IMR-90 (cell line): ENCODE data around the gene PARD3. TPM values are rescaled to one million over a fixed set of nuclear protein-coding genes. Genes with fewer than 3 reads are reported as not detected.

Experiments
- ATAC-seq: fragments of 200-7000 bp; cut with Tn5 transposase; 2 replicates; pipeline ENCODE4 v1.9.1; 2020; ENCODE audit warnings: low read depth, mild to moderate bottlenecking, moderate library complexity
- BruUV-seq: library from RNA; stranded (reverse); fragments of 400-500 nt; replicated peaks from 2 replicates; lab custom pipeline; 2021; lab: Mats Ljungman, UMichigan
- CTCF ChIA-PET: fragments of 300-600 bp; formaldehyde crosslinking; extraction: SDS; loops from one replicate; lab custom pipeline; 2021; ENCODE audit warnings: antibody characterized with exemption; lab: Yijun Ruan, JAX
- POLR2A ChIA-PET: fragments of 300-600 bp; sonication (Branson Sonifier 250); formaldehyde crosslinking; loops from one replicate; lab custom pipeline; 2022; ENCODE audit warnings: antibody characterized with exemption; ENCODE audit not compliant: unreplicated experiment; lab: Charles Lee
- DNase-seq: peaks from one replicate; pipeline ENCODE4 v3.0.0; 2013
- H2AFZ ChIP-seq: replicated peaks from 2 replicates; pipeline ENCODE3; 2013; ENCODE audit warnings: low read length, mild to moderate bottlenecking; ENCODE audit not compliant: poor library complexity
- H2AK5ac ChIP-seq: 2 replicates; pipeline ENCODE4 v1.6.1; 2013; ENCODE audit warnings: low read depth, low read length, inconsistent platforms
- H2AK9ac ChIP-seq: replicated peaks from 2 replicates; pipeline ENCODE3; 2013; ENCODE audit warnings: mild to moderate bottlenecking, low read depth, low read length, moderate library complexity; ENCODE audit not compliant: poor library complexity
- H2BK120ac ChIP-seq: 2 replicates; pipeline ENCODE4 v1.6.1; 2013; ENCODE audit warnings: low read depth, low read length, inconsistent platforms
- H2BK15ac ChIP-seq: 3 replicates; pipeline ENCODE4 v1.6.1; 2013; ENCODE audit warnings: low read depth, low read length, inconsistent platforms
- H2BK20ac ChIP-seq: 2 replicates; pipeline ENCODE4 v1.6.1; 2013; ENCODE audit warnings: low read depth, mild to moderate bottlenecking, inconsistent platforms, low read length, moderate library complexity
- H2BK5ac ChIP-seq: 2 replicates; pipeline ENCODE4 v1.6.1; 2013; ENCODE audit warnings: mild to moderate bottlenecking, low read depth, low read length, inconsistent platforms; ENCODE audit not compliant: poor library complexity, severe bottlenecking
- H3K14ac ChIP-seq: replicated peaks from 2 replicates; pipeline ENCODE4 v1.6.1; 2013; ENCODE audit warnings: low read depth, low read length, inconsistent platforms
- H3K18ac ChIP-seq: 2 replicates; pipeline ENCODE4 v1.6.1; 2013; ENCODE audit warnings: low read depth, low read length, control low read depth
- H3K23ac ChIP-seq: 2 replicates; pipeline ENCODE4 v1.6.1; 2013; ENCODE audit warnings: low read depth, low read length, inconsistent platforms
- H3K27ac ChIP-seq: 2 replicates; pipeline ENCODE4 v1.5.1; 2013; ENCODE audit warnings: mild to moderate bottlenecking, control low read depth, low read length; ENCODE audit not compliant: insufficient read depth
- H3K27me3 ChIP-seq: 2 replicates; pipeline ENCODE4 v1.6.1; 2013; ENCODE audit warnings: low read length; ENCODE audit not compliant: control insufficient read depth, insufficient read depth
- H3K36me3 ChIP-seq: 2 replicates; pipeline ENCODE4 v1.6.1; 2013; ENCODE audit warnings: low read length, mixed read lengths; ENCODE audit not compliant: control insufficient read depth, insufficient read depth
- H3K4ac ChIP-seq: 2 replicates; pipeline ENCODE4 v1.6.1; 2013; ENCODE audit warnings: low read depth, low read length, inconsistent platforms
- H3K4me1 ChIP-seq: 2 replicates; pipeline ENCODE4 v1.6.1; 2013; ENCODE audit warnings: low read length, mixed read lengths; ENCODE audit not compliant: control insufficient read depth, insufficient read depth
- H3K4me2 ChIP-seq: 2 replicates; pipeline ENCODE4 v1.6.1; 2013; ENCODE audit warnings: low read depth, mild to moderate bottlenecking, control low read depth, low read length, moderate library complexity
- H3K4me3 ChIP-seq: 2 replicates; pipeline ENCODE4 v1.5.1; 2013; ENCODE audit warnings: low read depth, mild to moderate bottlenecking, control low read depth, low read length, moderate library complexity; ENCODE audit not compliant: insufficient read depth
- H3K56ac ChIP-seq: 2 replicates; pipeline ENCODE4 v1.6.1; 2013; ENCODE audit warnings: low read length, inconsistent platforms; ENCODE audit not compliant: insufficient read depth; ENCODE audit errors: extremely low read depth
- H3K79me1 ChIP-seq, 2 experiments: 2 replicates each; pipeline ENCODE4 v1.6.1; 2013; ENCODE audit warnings: low read length in 2 of 2, inconsistent platforms in 1 of 2, low read depth in 1 of 2
- H3K9ac ChIP-seq: 2 replicates; pipeline ENCODE4 v1.6.1; 2013; ENCODE audit warnings: low read depth, low read length, control low read depth
- H3K9me1 ChIP-seq: 2 replicates; pipeline ENCODE4 v1.6.1; 2013; ENCODE audit warnings: low read length, inconsistent platforms; ENCODE audit not compliant: insufficient read depth
- H3K9me3 ChIP-seq: 2 replicates; pipeline ENCODE4 v1.6.1; 2013; ENCODE audit warnings: low read length; ENCODE audit not compliant: control insufficient read depth, insufficient read depth
- H4K20me1 ChIP-seq: 2 replicates; pipeline ENCODE4 v1.6.1; 2013; ENCODE audit warnings: low read length, inconsistent platforms; ENCODE audit not compliant: insufficient read depth
- H4K5ac ChIP-seq: 2 replicates; pipeline ENCODE4 v1.6.1; 2013; ENCODE audit warnings: mild to moderate bottlenecking, low read depth, low read length, control low read depth
- H4K8ac ChIP-seq, 2 experiments: 2 replicates each; pipeline ENCODE4 v1.6.1; 2013; ENCODE audit warnings: low read depth in 2 of 2, low read length in 2 of 2, control low read depth in 1 of 2, inconsistent platforms in 1 of 2
- H4K91ac ChIP-seq: 2 replicates; pipeline ENCODE4 v1.6.1; 2013; ENCODE audit warnings: low read depth, low read length, inconsistent platforms; ENCODE audit not compliant: insufficient read depth
- FOS ChIP-seq: fragments of 150-350 bp; IDR thresholded peaks from 2 replicates; pipeline ENCODE4 v1.6.1; 2016; ENCODE audit warnings: low read depth, low read length
- MAFK ChIP-seq: IDR thresholded peaks from 2 replicates; pipeline ENCODE4 v1.6.1; 2012; ENCODE audit warnings: low read depth, low read length, improper control_type of control experiment
- WGBS, 2 experiments: methylation state at CpG; one replicate each; pipeline versions ENCODE4 v1.1.5 to v1.1.7; 2013; ENCODE audit warnings: missing lambda C conversion rate in 2 of 2; ENCODE audit not compliant: insufficient read length in 1 of 2; ENCODE audit errors: extremely low coverage in 2 of 2; 5-methylcytosine and 5-hydroxymethylcytosine counted together
- dilution Hi-C: fragments of 300-500 bp; cut with HindIII; formaldehyde crosslinking; loops from one replicate; pipeline ENCODE4 v1.14.3; 2018; ENCODE audit warnings: low sequenced_read_pairs; ENCODE audit not compliant: unreplicated experiment
- in situ Hi-C: fragments of 300-500 bp; cut with MboI; formaldehyde crosslinking; loops from 3 replicates; pipeline ENCODE4 v1.14.3; 2019; ENCODE audit warnings: low sequenced_read_pairs, inconsistent platforms, mixed read lengths
- intact Hi-C: fragments of 100-400 bp; cut with micrococcal nuclease; formaldehyde crosslinking; loops from 2 replicates; pipeline ENCODE4 v1.10.0; 2022
- polyA plus RNA-seq, 3 experiments: library from polyadenylated mRNA; depleted of rRNA; stranded (reverse); fragments of >200 nt; gene quantifications; 2 replicates each; pipeline ENCODE4 v1.2.3, GENCODE V29; 2012; ENCODE audit warnings: low replicate concordance in 1 of 3
- total RNA-seq: library from RNA; depleted of rRNA; stranded (reverse); fragments of >200 nt; gene quantifications from 2 replicates; pipeline ENCODE4 v1.2.3, GENCODE V29; 2012
- TF ChIP-seq, protein P1 (sequence below): fragments of 150-350 bp; IDR thresholded peaks from 2 replicates; pipeline ENCODE4 v1.6.1; 2016; ENCODE audit warnings: low read depth, mild to moderate bottlenecking, low read length, moderate library complexity, borderline replicate concordance

The PARD3 gene
- total and polyA plus RNA-seq, 2 of the 4 experiments (the other 2 are of a cell fraction): 14.6 to 37.5 TPM

DNA sequence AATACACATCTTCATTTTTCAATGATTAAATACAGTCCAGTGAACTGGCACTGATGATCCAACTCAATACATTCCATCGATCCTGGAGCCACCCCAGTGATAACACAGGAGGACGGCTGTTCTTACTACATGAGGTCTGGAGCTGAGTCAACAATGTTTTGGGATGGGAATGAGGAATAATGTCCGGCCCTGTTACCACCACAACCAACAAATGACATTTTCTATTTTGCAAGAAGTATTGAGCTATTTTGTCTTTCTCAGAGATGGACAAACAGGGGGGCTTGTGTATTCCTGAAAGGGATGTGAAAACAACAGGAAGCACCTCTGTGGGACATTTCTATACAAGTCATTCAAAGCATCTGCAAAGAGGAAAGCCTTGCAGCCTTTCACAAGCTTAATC lies 249.2 kb downstream of the PARD3 start:
- H2BK15ac ChIP-seq: no peak overlapping the region
- ATAC-seq: peak; percentile 35
- no peak overlapping the region for H3K4me3 ChIP-seq
- no peaks in the 10 kb centered on the region; the same call in 1 of the 2 replicates for H4K20me1 ChIP-seq
- ChIA-PET CTCF (no interaction called here), POLR2A (no interaction called here)
- dilution Hi-C loops: no loop called here
- no peak overlapping the region for H3K4ac ChIP-seq
- no peak overlapping the region for H3K14ac ChIP-seq
- H2AK9ac ChIP-seq: no peak overlapping the region
- no peak overlapping the region for H3K23ac ChIP-seq
- H3K56ac ChIP-seq: no peak overlapping the region
- H3K36me3 ChIP-seq: no peaks in the 10 kb centered on the region; the same call in 1 of the 2 replicates
- H4K91ac ChIP-seq: no peak overlapping the region
- H4K5ac ChIP-seq: no peak overlapping the region
- no peaks in the 10 kb centered on the region for H3K27me3 ChIP-seq
- no peak overlapping the region for H3K18ac ChIP-seq
- no peak overlapping the region for H3K4me2 ChIP-seq
- WGBS, 2 experiments: no CpG with 5 or more reads among the region's 3 CpGs
- TF ChIP-seq, protein P1, sequence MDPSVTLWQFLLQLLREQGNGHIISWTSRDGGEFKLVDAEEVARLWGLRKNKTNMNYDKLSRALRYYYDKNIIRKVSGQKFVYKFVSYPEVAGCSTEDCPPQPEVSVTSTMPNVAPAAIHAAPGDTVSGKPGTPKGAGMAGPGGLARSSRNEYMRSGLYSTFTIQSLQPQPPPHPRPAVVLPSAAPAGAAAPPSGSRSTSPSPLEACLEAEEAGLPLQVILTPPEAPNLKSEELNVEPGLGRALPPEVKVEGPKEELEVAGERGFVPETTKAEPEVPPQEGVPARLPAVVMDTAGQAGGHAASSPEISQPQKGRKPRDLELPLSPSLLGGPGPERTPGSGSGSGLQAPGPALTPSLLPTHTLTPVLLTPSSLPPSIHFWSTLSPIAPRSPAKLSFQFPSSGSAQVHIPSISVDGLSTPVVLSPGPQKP: no peak
- TF ChIP-seq FOS (no peak), MAFK (no peak)
- H3K4me1 ChIP-seq: peaks cover 2% of the 10 kb centered on the region; the same call in 1 of the 2 replicates
- no peak overlapping the region for H2BK5ac ChIP-seq
- in situ Hi-C loops: no loop called here
- no peak overlapping the region for H3K27ac ChIP-seq
- H3K9ac ChIP-seq: no peak overlapping the region
- DNase-seq: peak; percentile 25
- no peak overlapping the region for H2BK120ac ChIP-seq
- H2BK20ac ChIP-seq: no peak overlapping the region
- H4K8ac ChIP-seq: no peak overlapping the region; a peak in 1 of 4 replicates
- H2AK5ac ChIP-seq: no peak overlapping the region
- H3K79me1 ChIP-seq: peaks cover 9 to 10% of the 10 kb centered on the region in 2 experiments; a peak in 3 of 4 replicates
- no TSS peak for BruUV-seq
- intact Hi-C loops: no loop called here
- H3K9me1 ChIP-seq: 0 out of 2 replicates have a peak, but pooled peaks cover 5% of the 10 kb centered on the region
- H2AFZ ChIP-seq: no peak overlapping the region
- H3K9me3 ChIP-seq: no peaks in the 10 kb centered on the region
